ENCODE results near the gene DCST2.

DCST2 gene

GRCh38 chr1:155010211-155010918 is 23.2 kb downstream of the DCST2 start:
- DNase-seq (ENCODE audit: low read depth) = no peak

- DNase-seq (ENCODE audit: low read depth) = no peak
These were observed 23.8 kb downstream of the DCST2 start for GRCh38 chr1:155009742-155010141.

- no peak for DNase-seq (ENCODE audit: low read depth)
These were observed 24.3 kb downstream of the DCST2 start for GRCh38 chr1:155009221-155009711.

- no peak for DNase-seq (ENCODE audit: low read depth)
These were observed 25.3 kb downstream of the DCST2 start for GRCh38 chr1:155008015-155008941.

- DNase-seq (ENCODE audit: low read depth) = no peak
These were observed 26.2 kb downstream of the DCST2 start for GRCh38 chr1:155007251-155007828.

GRCh38 chr1:155006601-155007101 is 26.9 kb downstream of the DCST2 start:
- peak; percentile 63 for DNase-seq (ENCODE audit: low read depth)

GRCh38 chr1:155005076-155006011 is 28.2 kb downstream of the DCST2 start:
- DNase-seq (ENCODE audit: low read depth) = no peak

- DNase-seq (ENCODE audit: low read depth) = no peak
These were observed 29.1 kb downstream of the DCST2 start for GRCh38 chr1:155004352-155005075.

- peak; percentile 68 for DNase-seq (ENCODE audit: low read depth)
These were observed 29.7 kb downstream of the DCST2 start for GRCh38 chr1:155003766-155004351.

GRCh38 chr1:155003227-155003765 is 30.3 kb downstream of the DCST2 start:
- DNase-seq (ENCODE audit: low read depth) = peak; percentile 48

GRCh38 chr1:155002464-155003226 is 30.9 kb downstream of the DCST2 start, which contains the start of gene ZBTB7B:
TSS of gene ZBTB7B (plus strand) at chr1:155002802. CDS start at chr1:155014661, 11,859 bp downstream.
- DNase-seq (ENCODE audit: low read depth) = peak; percentile 46

GRCh38 chr1:155001675-155002463 is 31.7 kb downstream of the DCST2 start:
- peak; percentile 99 for DNase-seq (ENCODE audit: low read depth)

GRCh38 chr1:155001425-155001674 is 32.2 kb downstream of the DCST2 start:
- no peak for DNase-seq (ENCODE audit: low read depth)

- peak; percentile 86 for DNase-seq (ENCODE audit: low read depth)
These were observed 32.7 kb downstream of the DCST2 start for GRCh38 chr1:155000726-155001424.

GRCh38 chr1:155000411-155000725 is 33.2 kb downstream of the DCST2 start:
- DNase-seq (ENCODE audit: low read depth) = peak; percentile 24

- no peak for DNase-seq (ENCODE audit: low read depth)
These were observed 33.8 kb downstream of the DCST2 start for GRCh38 chr1:154999571-155000410.
